K562 (cell line): ENCODE results near the gene FGF4. TPM values are rescaled to one million over a fixed set of nuclear protein-coding genes. Genes with fewer than 3 reads are reported as not detected.

Source experiments
- ATAC-seq: fragments of 200-7000 bp; cut with Tn5 transposase; 3 replicates; pipeline ENCODE4 v1.9.1; 2020; ENCODE audit warnings: moderate library complexity
- BruUV-seq: library from RNA; stranded (reverse); fragments of 400-500 nt; replicated peaks from 2 replicates; lab custom pipeline; 2021; lab: Mats Ljungman, UMichigan
- CTCF ChIA-PET: fragments of 300-600 bp; formaldehyde crosslinking; extraction: SDS; loops from one replicate; lab custom pipeline; 2021; ENCODE audit warnings: low intra/inter-chr PET ratio; lab: Yijun Ruan, JAX
- POLR2A ChIA-PET: fragments of 300-600, 350-650 bp; sonication (Branson Sonifier 250); formaldehyde crosslinking; extraction: SDS; loops from one replicate; lab custom pipeline; 2021; ENCODE audit warnings: antibody characterized with exemption, inconsistent platforms; lab: Yijun Ruan, JAX
- DNase-seq, 4 experiments: peaks; one replicate each; pipeline versions ENCODE4 v3.0.0 to v3.0.0-alpha.2; 2011 to 2018; ENCODE audit warnings: low spot score in 3 of 4, mixed read lengths in 3 of 4; ENCODE audit errors: extremely low read depth in 1 of 4
- FAIRE-seq: peaks from 2 replicates; lab custom pipeline; 2011; peaks lifted over from hg19 to GRCh38; lab: Jason Lieb, UNC
- H2AFZ ChIP-seq: 2 replicates; pipeline ENCODE4 v1.6.0; 2011; ENCODE audit warnings: low read depth, low read length, control low read depth, inconsistent platforms
- H3K27ac ChIP-seq: fragments of 200-600 bp; 3 replicates; pipeline ENCODE4 v1.8.0; 2011; ENCODE audit warnings: low read depth, mild to moderate bottlenecking, control low read depth, inconsistent platforms, low read length, moderate library complexity, mixed read lengths; ENCODE audit errors: extremely low read depth
- H3K27me3 ChIP-seq, 2 experiments: fragments of 300-600 bp in 1 of 2; 2 replicates in 1 of 2; 3 replicates in 1 of 2; pipeline versions ENCODE4 v1.6.0 to v1.8.0; 2011; ENCODE audit warnings: inconsistent platforms in 2 of 2, low read length in 2 of 2, mild to moderate bottlenecking in 1 of 2, mixed read lengths in 1 of 2, moderate library complexity in 1 of 2; ENCODE audit not compliant: control insufficient read depth in 2 of 2, insufficient read depth in 2 of 2
- H3K36me3 ChIP-seq: fragments of 300-600 bp; 3 replicates; pipeline ENCODE4 v1.8.0; 2011; ENCODE audit warnings: mild to moderate bottlenecking, low read length, inconsistent platforms; ENCODE audit not compliant: control insufficient read depth, insufficient read depth
- H3K4me1 ChIP-seq, 2 experiments: fragments of 200-600 bp in 1 of 2; replicated peaks in 1 of 2; 2 replicates in 1 of 2; 3 replicates in 1 of 2; pipeline versions ENCODE4 v1.5.1 to v1.8.0; 2011; ENCODE audit warnings: inconsistent platforms in 2 of 2, low read length in 2 of 2, mild to moderate bottlenecking in 1 of 2, mixed read lengths in 1 of 2, moderate library complexity in 1 of 2; ENCODE audit not compliant: control insufficient read depth in 2 of 2, insufficient read depth in 2 of 2
- H3K4me2 ChIP-seq: 2 replicates; pipeline ENCODE4 v1.6.1; 2011; ENCODE audit warnings: low read length, control low read depth, inconsistent platforms, mixed read lengths; ENCODE audit not compliant: insufficient read depth
- H3K4me3 ChIP-seq: fragments of 200-600 bp; sonication (generic), shearing (Covaris generic); 2 replicates; pipeline ENCODE4 v1.5.1; 2016; ENCODE audit warnings: control low read depth, inconsistent platforms
- H3K79me2 ChIP-seq: fragments of 200-600 bp; 3 replicates; pipeline ENCODE4 v1.8.0; 2011; ENCODE audit warnings: low read length, inconsistent platforms; ENCODE audit not compliant: control insufficient read depth, insufficient read depth
- H3K9ac ChIP-seq, 2 experiments: 2 replicates each; pipeline versions ENCODE4 v1.6.0 to v1.6.1; 2011; ENCODE audit warnings: low read depth in 2 of 2, low read length in 2 of 2, control low read depth in 1 of 2, inconsistent platforms in 1 of 2, mild to moderate bottlenecking in 1 of 2, mixed read lengths in 1 of 2; ENCODE audit not compliant: insufficient read depth in 1 of 2
- H3K9me1 ChIP-seq: one replicate; pipeline ENCODE4 v1.6.0; 2011; ENCODE audit warnings: inconsistent platforms, mild to moderate bottlenecking, low read length, moderate library complexity; ENCODE audit not compliant: control insufficient read depth, insufficient read depth
- H3K9me3 ChIP-seq: replicated peaks from 2 replicates; pipeline ENCODE4 v1.5.1; 2011; ENCODE audit warnings: low read depth, low read length, inconsistent platforms; ENCODE audit not compliant: control insufficient read depth, insufficient read depth
- H4K20me1 ChIP-seq: replicated peaks from 2 replicates; pipeline ENCODE4 v1.6.1; 2011; ENCODE audit warnings: low read length, inconsistent platforms, mixed read lengths; ENCODE audit not compliant: control insufficient read depth, insufficient read depth
- CBFA2T3 ChIP-seq: fragments of 450-650 bp; IDR thresholded peaks from 2 replicates; pipeline ENCODE4 v1.6.1; 2017
- HDAC3 ChIP-seq: fragments of 450-650 bp; IDR thresholded peaks from 2 replicates; pipeline ENCODE4 v1.6.1; 2018; ENCODE audit warnings: borderline replicate concordance, mild to moderate bottlenecking, moderate library complexity; ENCODE audit not compliant: partially characterized antibody
- MCM3 ChIP-seq: fragments of 450-650 bp; IDR thresholded peaks from 2 replicates; pipeline ENCODE4 v1.6.1; 2016
- MTA3 ChIP-seq: fragments of 450-650 bp; formaldehyde crosslinking; IDR thresholded peaks from 2 replicates; pipeline ENCODE4 v1.6.1; 2017; ENCODE audit warnings: mild to moderate bottlenecking, borderline replicate concordance
- SIN3B ChIP-seq: fragments of 450-650 bp; IDR thresholded peaks from 2 replicates; pipeline ENCODE4 v1.6.1; 2017; ENCODE audit warnings: low read depth, mild to moderate bottlenecking, moderate library complexity
- ZC3H8 ChIP-seq: fragments of 450-650 bp; IDR thresholded peaks from 2 replicates; pipeline ENCODE4 v1.6.1; 2017
- WGBS: fragments of 100-300 bp; shearing (Covaris generic); methylation state at CpG from one replicate; pipeline ENCODE4 v1.1.6; 2016; ENCODE audit warnings: low coverage, mixed read lengths; ENCODE audit not compliant: insufficient coverage; ENCODE audit errors: missing lambda C conversion rate; 5-methylcytosine and 5-hydroxymethylcytosine counted together
- in situ Hi-C: fragments of 300-500 bp; cut with MboI; formaldehyde crosslinking; loops from 4 replicates; pipeline ENCODE4 v1.15.0; 2018; ENCODE audit warnings: inconsistent platforms, mixed read lengths
- intact Hi-C: fragments of 100-400 bp; cut with micrococcal nuclease; formaldehyde crosslinking; loops from 2 replicates; pipeline ENCODE4 v1.14.2; 2022
- polyA plus RNA-seq, 8 experiments: library from polyadenylated mRNA; depleted of rRNA in 4 of 8; stranded (reverse) in 5 of 8; unstranded in 3 of 8; fragments of >200 nt; fragmentation: Nextera tagmentation in 2 of 8; fragmentation: Illumina TruSeq in 1 of 8; extraction: Ambion mirVana in 2 of 8; extraction: Trizol in 1 of 8; gene quantifications; 2 replicates each; pipeline versions ENCODE4 v1.2.1 to v1.2.3, GENCODE V29; 2011 to 2014; ENCODE audit warnings: inconsistent platforms in 1 of 8, missing spikeins in 1 of 8
- total RNA-seq, 7 experiments: library from RNA; depleted of rRNA in 6 of 7; stranded (reverse); fragments of >200 nt in 6 of 7; fragmentation: Illumina TruSeq in 2 of 7; extraction: Trizol in 2 of 7; gene quantifications; 2 replicates each; pipeline versions ENCODE4 v1.2.1 to v1.2.3, GENCODE V29; 2011 to 2021; ENCODE audit warnings: low replicate concordance in 1 of 7
- TF ChIP-seq, protein P1 (sequence below): fragments of 250-450 bp; sonication (Bioruptor Pico); IDR thresholded peaks from 2 replicates; pipeline ENCODE4 v1.4.0; 2020
- TF ChIP-seq, protein P2 (sequence below): fragments of 250-450 bp; sonication (Bioruptor Pico); IDR thresholded peaks from 2 replicates; pipeline ENCODE4 v1.8.0; 2021; ENCODE audit warnings: moderate library complexity, mild to moderate bottlenecking, inconsistent platforms
- TF ChIP-seq, protein P3 (sequence below): sonication (generic); formaldehyde crosslinking; IDR thresholded peaks from 2 replicates; pipeline ENCODE4 v1.8.0; 2022; ENCODE audit warnings: mild to moderate bottlenecking, missing genetic modification reagents

Gene FGF4
- total and polyA plus RNA-seq, 9 of the 15 experiments (the other 6 are each of a cell fraction or from before 2014, with no cell fraction given), result not detected

DNA sequence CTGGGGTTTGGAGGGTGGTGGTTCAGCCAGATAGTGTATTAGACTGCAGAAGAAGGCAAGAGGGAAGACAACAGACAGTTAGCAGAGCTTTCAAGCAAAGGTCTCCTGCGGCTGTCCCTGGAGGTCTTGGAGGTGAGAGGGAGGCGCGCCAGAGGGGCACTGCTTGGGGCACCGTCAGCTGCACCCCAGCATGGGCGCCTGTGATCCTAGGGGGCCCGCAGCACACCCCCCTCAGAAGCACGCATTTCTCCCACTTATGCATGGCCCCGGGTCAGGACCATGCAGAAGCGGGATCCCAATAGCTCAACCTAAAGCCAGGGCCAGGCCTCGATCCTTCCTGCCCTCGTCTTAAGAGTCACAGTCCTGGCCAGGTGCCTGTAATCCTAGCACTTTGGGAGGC, 26.5 kb downstream of the FGF4 start:
- no TSS peak for BruUV-seq
- Histone ChIP-seq H3K4me1 (peaks cover 0 to 5% of the 10 kb centered on the region in 2 experiments; a peak in 1 of 5 replicates), H3K9me3 (no peaks in the 10 kb centered on the region), H3K36me3 (no peaks in the 10 kb centered on the region), H3K27me3 (peaks cover 17 to 49% of the 10 kb centered on the region in 2 experiments; a peak in 4 of 5 replicates), H3K9ac (no peak overlapping the region), H4K20me1 (peaks cover 7% of the 10 kb centered on the region; the same call in 1 of the 2 replicates), H3K4me2 (no peak overlapping the region), H3K4me3 (no peak overlapping the region), H2AFZ (no peak overlapping the region), H3K79me2 (no peaks in the 10 kb centered on the region), H3K27ac (no peak overlapping the region), H3K9me1 (no peaks in the 10 kb centered on the region)
- no peak for FAIRE-seq
- DNase-seq, result no peak
- ATAC-seq, result no peak
- intact Hi-C loops (no loop called here), in situ Hi-C loops (no loop called here)
- CTCF ChIA-PET, result no interaction called here
- WGBS, result 2% methylated on average over 11 of the region's 11 CpGs
- POLR2A ChIA-PET, result interaction anchor here (0.7 to 1.1 kb wide), 2 partner anchors 50 to 199 kb away, joined by 3 to 4 read pairs; no protein-coding TSS in a partner anchor
- no peak for TF ChIP-seq SIN3B
- TF ChIP-seq MTA3, result no peak

DNA sequence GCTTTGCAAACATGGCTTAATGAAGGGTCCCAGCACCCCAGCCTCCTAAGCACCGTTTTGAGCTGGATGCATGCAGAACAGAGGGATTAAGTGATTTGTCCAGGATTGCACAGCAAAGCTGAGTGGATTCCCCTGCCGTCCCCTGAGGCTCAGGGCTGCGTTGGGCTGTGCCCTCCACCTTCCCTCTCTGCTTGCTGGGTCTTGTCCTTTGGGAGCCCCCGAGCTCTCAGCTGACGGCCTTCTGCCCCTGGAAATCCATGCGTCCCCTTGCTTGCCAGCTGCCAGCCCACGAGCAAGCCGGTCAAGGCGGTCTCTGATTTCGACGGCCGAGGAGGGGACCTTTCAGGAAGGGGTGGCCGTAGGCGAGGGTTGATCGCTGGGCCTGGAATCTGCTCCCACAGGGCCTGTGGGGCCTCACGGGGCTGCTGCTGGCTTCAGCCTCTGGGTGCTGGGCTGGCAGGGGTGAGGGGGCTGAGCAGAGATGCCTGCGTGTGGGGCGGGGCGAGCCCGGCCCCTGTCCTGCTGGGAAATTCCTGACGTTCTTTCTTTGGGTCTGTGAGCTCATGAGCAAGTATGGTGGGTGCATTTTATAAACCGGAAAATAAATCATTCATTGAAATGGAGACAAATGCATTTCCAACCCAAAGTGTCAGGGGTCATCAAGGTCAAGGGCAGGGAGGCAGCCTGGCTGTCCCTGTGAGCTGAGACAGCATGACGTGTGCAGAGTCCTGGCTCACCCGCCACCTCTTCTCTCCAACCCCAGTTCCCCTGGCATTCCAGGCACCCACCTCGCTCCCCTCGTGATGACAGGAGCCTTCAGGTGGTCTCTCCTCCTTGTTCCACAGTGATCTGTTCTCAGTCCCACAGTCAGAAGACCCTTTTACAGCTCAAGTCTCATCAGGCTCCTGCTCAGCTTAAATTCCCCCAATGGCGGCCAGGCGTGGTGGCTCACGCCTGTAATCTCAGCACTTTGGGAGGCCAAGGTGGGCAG, 28.1 kb downstream of the FGF4 start:
- Histone ChIP-seq H3K79me2 (no peaks in the 10 kb centered on the region), H3K27me3 (peaks cover 17 to 52% of the 10 kb centered on the region in 2 experiments; a peak in 4 of 5 replicates), H4K20me1 (no peaks in the 10 kb centered on the region; the same call in 1 of the 2 replicates), H3K9me3 (no peaks in the 10 kb centered on the region), H3K27ac (no peak overlapping the region), H3K4me1 (peaks cover 0 to 5% of the 10 kb centered on the region in 2 experiments; a peak in 1 of 5 replicates), H3K9ac (no peak overlapping the region), H3K4me3 (no peak overlapping the region), H3K4me2 (no peak overlapping the region), H2AFZ (no peak overlapping the region), H3K9me1 (no peaks in the 10 kb centered on the region), H3K36me3 (no peaks in the 10 kb centered on the region)
- WGBS, result 3% methylated on average over 20 of the region's 29 CpGs
- in situ Hi-C loops (no loop called here), intact Hi-C loops (no loop called here)
- TF ChIP-seq, protein P1, sequence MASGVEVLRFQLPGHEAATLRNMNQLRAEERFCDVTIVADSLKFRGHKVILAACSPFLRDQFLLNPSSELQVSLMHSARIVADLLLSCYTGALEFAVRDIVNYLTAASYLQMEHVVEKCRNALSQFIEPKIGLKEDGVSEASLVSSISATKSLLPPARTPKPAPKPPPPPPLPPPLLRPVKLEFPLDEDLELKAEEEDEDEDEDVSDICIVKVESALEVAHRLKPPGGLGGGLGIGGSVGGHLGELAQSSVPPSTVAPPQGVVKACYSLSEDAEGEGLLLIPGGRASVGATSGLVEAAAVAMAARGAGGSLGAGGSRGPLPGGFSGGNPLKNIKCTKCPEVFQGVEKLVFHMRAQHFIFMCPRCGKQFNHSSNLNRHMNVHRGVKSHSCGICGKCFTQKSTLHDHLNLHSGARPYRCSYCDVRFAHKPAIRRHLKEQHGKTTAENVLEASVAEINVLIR (CRISPR knock-in tag), result no peak
- TF ChIP-seq MCM3 (no peak), ZC3H8 (no peak), HDAC3 (no peak), CBFA2T3 (no peak)
- TF ChIP-seq, protein P2, sequence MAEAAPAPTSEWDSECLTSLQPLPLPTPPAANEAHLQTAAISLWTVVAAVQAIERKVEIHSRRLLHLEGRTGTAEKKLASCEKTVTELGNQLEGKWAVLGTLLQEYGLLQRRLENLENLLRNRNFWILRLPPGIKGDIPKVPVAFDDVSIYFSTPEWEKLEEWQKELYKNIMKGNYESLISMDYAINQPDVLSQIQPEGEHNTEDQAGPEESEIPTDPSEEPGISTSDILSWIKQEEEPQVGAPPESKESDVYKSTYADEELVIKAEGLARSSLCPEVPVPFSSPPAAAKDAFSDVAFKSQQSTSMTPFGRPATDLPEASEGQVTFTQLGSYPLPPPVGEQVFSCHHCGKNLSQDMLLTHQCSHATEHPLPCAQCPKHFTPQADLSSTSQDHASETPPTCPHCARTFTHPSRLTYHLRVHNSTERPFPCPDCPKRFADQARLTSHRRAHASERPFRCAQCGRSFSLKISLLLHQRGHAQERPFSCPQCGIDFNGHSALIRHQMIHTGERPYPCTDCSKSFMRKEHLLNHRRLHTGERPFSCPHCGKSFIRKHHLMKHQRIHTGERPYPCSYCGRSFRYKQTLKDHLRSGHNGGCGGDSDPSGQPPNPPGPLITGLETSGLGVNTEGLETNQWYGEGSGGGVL (CRISPR knock-in tag), result no peak
- TF ChIP-seq, protein P3, sequence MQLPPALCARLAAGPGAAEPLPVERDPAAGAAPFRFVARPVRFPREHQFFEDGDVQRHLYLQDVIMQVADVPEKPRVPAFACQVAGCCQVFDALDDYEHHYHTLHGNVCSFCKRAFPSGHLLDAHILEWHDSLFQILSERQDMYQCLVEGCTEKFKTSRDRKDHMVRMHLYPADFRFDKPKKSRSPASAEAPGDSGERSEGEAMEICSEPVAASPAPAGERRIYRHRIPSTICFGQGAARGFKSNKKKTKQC (CRISPR knock-in tag), result no peak
- FAIRE-seq (no peak), ATAC-seq (no peak), DNase-seq (no peak)
- ChIA-PET POLR2A (interaction anchor here (0.6 to 0.9 kb wide), 2 partner anchors 12 to 46 kb away, joined by 3 read pairs; no protein-coding TSS in a partner anchor), CTCF (no interaction called here)
- BruUV-seq, result no TSS peak
